HL-60 (cell line): ENCODE data around the gene ABCA4.

ENCODE experiments used
- DNase-seq, 2 experiments: peaks; one replicate each; pipeline ENCODE4 v3.0.0-alpha.2; 2010 to 2020; ENCODE audit warnings: low read depth in 1 of 2, low spot score in 1 of 2
- H3K27ac ChIP-seq: fragments of 250-450 bp; sonication (Bioruptor Pico); replicated peaks from 2 replicates; pipeline ENCODE4 v1.5.1; 2020; ENCODE audit warnings: mild to moderate bottlenecking, moderate library complexity
- H3K27me3 ChIP-seq: fragments of 250-450 bp; sonication (Bioruptor Pico); 2 replicates; pipeline ENCODE4 v1.5.1; 2021; ENCODE audit warnings: mild to moderate bottlenecking, moderate library complexity; ENCODE audit not compliant: insufficient read depth, poor library complexity, severe bottlenecking
- H3K4me3 ChIP-seq: replicated peaks from 2 replicates; pipeline ENCODE4 v1.5.1; 2011; ENCODE audit warnings: mild to moderate bottlenecking, control low read depth, low read length; ENCODE audit not compliant: insufficient read depth
- GABPA ChIP-seq: IDR thresholded peaks from 2 replicates; pipeline ENCODE4 v1.6.1; 2012; ENCODE audit warnings: low read depth
- POLR2AphosphoS5 ChIP-seq: IDR thresholded peaks from 2 replicates; pipeline ENCODE4 v1.6.1; 2012; ENCODE audit warnings: low read depth
- SPI1 ChIP-seq: IDR thresholded peaks from 2 replicates; pipeline ENCODE4 v1.6.1; 2012; ENCODE audit warnings: low read depth, mild to moderate bottlenecking, borderline replicate concordance
- TF ChIP-seq, protein P1 (sequence below): IDR thresholded peaks from one replicate; pipeline ENCODE4 v1.5.1; 2011; ENCODE audit warnings: low read length, control low read depth, inconsistent platforms; ENCODE audit not compliant: insufficient read depth
- TF ChIP-seq, protein P2 (sequence below): IDR thresholded peaks from 2 replicates; pipeline ENCODE4 v1.6.1; 2012; ENCODE audit warnings: low read depth; ENCODE audit not compliant: insufficient replicate concordance

ABCA4 gene

DNA sequence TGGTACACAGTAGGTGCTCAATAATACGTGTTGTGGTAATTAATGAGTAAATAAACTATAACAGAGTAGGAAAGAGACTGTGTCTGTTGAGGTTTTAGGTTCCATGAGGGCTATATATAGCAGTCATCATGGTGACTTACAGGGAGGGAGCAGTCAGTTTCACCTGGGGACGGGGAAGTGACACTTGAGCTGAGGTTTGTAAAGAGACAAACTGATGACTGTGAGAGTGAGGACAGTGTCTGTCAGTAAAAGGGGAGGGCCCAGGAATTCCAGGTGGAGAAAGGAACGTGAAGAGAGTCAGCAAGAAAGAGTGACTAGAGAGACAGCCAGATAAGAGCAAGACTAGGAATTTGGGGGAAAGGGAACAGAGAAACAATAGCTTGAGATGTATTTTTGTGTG lies 30.2 kb downstream of the ABCA4 start:
- H3K27me3 ChIP-seq: peaks cover 19% of the 10 kb centered on the region
- DNase-seq: no peak
- no peak overlapping the region for H3K27ac ChIP-seq
- H3K4me3 ChIP-seq: no peak overlapping the region
- TF ChIP-seq, protein P1, sequence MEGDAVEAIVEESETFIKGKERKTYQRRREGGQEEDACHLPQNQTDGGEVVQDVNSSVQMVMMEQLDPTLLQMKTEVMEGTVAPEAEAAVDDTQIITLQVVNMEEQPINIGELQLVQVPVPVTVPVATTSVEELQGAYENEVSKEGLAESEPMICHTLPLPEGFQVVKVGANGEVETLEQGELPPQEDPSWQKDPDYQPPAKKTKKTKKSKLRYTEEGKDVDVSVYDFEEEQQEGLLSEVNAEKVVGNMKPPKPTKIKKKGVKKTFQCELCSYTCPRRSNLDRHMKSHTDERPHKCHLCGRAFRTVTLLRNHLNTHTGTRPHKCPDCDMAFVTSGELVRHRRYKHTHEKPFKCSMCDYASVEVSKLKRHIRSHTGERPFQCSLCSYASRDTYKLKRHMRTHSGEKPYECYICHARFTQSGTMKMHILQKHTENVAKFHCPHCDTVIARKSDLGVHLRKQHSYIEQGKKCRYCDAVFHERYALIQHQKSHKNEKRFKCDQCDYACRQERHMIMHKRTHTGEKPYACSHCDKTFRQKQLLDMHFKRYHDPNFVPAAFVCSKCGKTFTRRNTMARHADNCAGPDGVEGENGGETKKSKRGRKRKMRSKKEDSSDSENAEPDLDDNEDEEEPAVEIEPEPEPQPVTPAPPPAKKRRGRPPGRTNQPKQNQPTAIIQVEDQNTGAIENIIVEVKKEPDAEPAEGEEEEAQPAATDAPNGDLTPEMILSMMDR: no peak
- TF ChIP-seq SPI1: no peak
- no peak for TF ChIP-seq GABPA
- TF ChIP-seq POLR2AphosphoS5: no peak
- TF ChIP-seq, protein P2, sequence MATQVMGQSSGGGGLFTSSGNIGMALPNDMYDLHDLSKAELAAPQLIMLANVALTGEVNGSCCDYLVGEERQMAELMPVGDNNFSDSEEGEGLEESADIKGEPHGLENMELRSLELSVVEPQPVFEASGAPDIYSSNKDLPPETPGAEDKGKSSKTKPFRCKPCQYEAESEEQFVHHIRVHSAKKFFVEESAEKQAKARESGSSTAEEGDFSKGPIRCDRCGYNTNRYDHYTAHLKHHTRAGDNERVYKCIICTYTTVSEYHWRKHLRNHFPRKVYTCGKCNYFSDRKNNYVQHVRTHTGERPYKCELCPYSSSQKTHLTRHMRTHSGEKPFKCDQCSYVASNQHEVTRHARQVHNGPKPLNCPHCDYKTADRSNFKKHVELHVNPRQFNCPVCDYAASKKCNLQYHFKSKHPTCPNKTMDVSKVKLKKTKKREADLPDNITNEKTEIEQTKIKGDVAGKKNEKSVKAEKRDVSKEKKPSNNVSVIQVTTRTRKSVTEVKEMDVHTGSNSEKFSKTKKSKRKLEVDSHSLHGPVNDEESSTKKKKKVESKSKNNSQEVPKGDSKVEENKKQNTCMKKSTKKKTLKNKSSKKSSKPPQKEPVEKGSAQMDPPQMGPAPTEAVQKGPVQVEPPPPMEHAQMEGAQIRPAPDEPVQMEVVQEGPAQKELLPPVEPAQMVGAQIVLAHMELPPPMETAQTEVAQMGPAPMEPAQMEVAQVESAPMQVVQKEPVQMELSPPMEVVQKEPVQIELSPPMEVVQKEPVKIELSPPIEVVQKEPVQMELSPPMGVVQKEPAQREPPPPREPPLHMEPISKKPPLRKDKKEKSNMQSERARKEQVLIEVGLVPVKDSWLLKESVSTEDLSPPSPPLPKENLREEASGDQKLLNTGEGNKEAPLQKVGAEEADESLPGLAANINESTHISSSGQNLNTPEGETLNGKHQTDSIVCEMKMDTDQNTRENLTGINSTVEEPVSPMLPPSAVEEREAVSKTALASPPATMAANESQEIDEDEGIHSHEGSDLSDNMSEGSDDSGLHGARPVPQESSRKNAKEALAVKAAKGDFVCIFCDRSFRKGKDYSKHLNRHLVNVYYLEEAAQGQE: no peak

DNA sequence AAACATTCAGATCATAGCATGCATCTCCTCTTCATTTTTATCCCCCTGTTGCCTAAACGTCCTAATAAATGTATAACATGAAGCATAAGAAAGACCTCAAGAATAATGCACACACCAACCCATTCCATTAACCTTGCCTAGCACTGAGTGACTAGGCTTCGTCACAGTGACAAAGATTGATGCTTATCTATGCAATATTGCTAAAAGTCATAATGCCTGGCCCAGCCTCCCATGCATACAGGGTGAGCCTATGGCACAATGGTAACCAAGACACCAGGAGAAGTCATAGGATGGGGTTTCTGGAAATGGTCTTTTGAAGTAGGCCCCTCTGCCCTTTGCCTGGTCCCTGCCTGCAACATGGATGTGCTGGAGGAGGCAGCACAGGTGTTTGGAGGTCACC lies 33.8 kb downstream of the ABCA4 start:
- DNase-seq: no peak
- no peak for TF ChIP-seq SPI1
- no peak for TF ChIP-seq POLR2AphosphoS5
- TF ChIP-seq, protein P2: no peak
- TF ChIP-seq GABPA: no peak
- TF ChIP-seq, protein P1: no peak

DNA sequence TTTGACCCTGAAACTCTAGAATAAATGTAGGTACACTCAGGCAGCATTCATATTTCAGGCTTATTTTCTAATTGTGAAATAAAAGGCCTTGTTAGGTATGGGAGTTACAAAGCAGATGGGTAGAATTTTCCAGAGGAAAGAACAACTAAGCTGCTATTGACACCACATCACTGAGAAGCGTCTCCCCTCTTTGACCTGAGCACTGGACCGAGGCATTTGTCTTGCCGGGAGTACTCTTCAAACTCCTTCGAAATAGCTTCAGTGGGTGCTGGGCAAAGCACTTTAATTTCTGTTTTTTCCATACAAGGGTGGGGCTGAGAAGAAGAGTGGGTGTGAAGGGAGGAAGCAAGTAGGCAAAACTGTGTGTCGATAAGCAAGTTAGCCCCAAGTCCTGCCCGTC lies 36.4 kb downstream of the ABCA4 start:
- DNase-seq: no peak
- TF ChIP-seq GABPA: no peak
- TF ChIP-seq, protein P2: no peak
- no peak for TF ChIP-seq SPI1
- TF ChIP-seq, protein P1: no peak
- no peak for TF ChIP-seq POLR2AphosphoS5
- H3K27me3 ChIP-seq: peaks cover 8% of the 10 kb centered on the region
- no peak overlapping the region for H3K4me3 ChIP-seq
- no peak overlapping the region for H3K27ac ChIP-seq

More for the DNA sequence above, 33.8 kb downstream of the ABCA4 start:
- Histone ChIP-seq H3K27me3 (peaks cover 15% of the 10 kb centered on the region), H3K4me3 (no peak overlapping the region), H3K27ac (no peak overlapping the region)
